IPS-15b (cell line): ENCODE data around the gene ZNF177.
A peak's percentile ranks its signal among the peaks of the same experiment; 100 is the strongest.

ENCODE experiments used
- H3K27me3 ChIP-seq: one replicate; pipeline ENCODE4 v1.6.1; 2013; ENCODE audit warnings: low read length; ENCODE audit not compliant: control insufficient read depth, insufficient read depth
- H3K36me3 ChIP-seq: one replicate; pipeline ENCODE4 v1.6.1; 2013; ENCODE audit warnings: low read length; ENCODE audit not compliant: control insufficient read depth, insufficient read depth
- H3K4me1 ChIP-seq: one replicate; pipeline ENCODE4 v1.6.1; 2013; ENCODE audit warnings: mild to moderate bottlenecking, low read length; ENCODE audit not compliant: control insufficient read depth, insufficient read depth
- H3K4me3 ChIP-seq: one replicate; pipeline ENCODE4 v1.5.1; 2013; ENCODE audit warnings: low read depth, low read length
- H3K9ac ChIP-seq: one replicate; pipeline ENCODE4 v1.6.1; 2013; ENCODE audit warnings: low read depth, mild to moderate bottlenecking, low read length
- H3K9me3 ChIP-seq: one replicate; pipeline ENCODE4 v1.6.1; 2013; ENCODE audit warnings: mild to moderate bottlenecking, low read length; ENCODE audit not compliant: control insufficient read depth, insufficient read depth

Gene ZNF177

DNA sequence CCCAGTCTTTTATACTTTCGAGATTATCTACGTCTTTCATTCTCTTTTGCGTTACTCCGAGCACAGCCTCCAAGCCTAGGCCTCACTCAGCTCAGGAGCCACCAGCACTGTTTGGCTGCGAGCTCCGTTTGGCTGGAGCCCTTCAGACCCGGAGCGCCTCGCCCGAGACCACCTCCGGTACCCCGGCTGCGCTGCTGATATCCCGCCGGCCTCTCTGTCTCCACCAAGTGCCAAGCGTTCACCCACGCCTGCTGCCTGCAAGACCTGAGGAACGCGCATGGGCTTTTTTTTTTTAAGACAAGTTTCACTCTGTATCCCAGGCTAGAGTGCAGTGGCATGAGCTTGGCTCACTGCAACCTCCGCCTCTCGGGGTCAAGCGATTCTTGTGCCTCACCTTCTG is 14.1 kb upstream of the ZNF177 start:
- Histone ChIP-seq H3K36me3 (no peaks in the 10 kb centered on the region), H3K4me1 (no peaks in the 10 kb centered on the region), H3K27me3 (no peaks in the 10 kb centered on the region), H3K9ac (no peak overlapping the region), H3K9me3 (peaks cover 24% of the 10 kb centered on the region), H3K4me3 (no peak overlapping the region)

DNA sequence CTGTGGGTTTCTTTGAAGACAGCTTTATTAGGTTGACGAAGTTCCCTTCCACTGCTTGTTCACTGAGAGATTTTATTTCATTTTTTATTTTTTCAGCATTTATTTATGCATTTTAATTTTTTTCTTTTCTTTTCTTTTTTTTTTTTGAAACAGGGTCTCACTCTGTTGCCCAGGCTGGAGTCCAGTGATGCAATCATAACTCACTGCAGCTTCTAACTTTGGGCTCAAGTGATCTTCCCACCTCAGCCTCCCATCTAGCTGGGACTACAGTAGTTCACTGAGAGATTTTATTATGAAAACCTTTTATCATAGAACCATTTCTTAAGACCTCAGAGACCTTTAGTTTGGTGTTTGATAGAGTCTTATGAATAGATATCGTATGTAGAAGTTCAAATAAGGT is 10.3 kb upstream of the ZNF177 start:
- Histone ChIP-seq H3K9ac (no peak overlapping the region), H3K4me1 (no peaks in the 10 kb centered on the region), H3K36me3 (no peaks in the 10 kb centered on the region), H3K9me3 (peaks cover 9% of the 10 kb centered on the region), H3K27me3 (no peaks in the 10 kb centered on the region), H3K4me3 (no peak overlapping the region)

DNA sequence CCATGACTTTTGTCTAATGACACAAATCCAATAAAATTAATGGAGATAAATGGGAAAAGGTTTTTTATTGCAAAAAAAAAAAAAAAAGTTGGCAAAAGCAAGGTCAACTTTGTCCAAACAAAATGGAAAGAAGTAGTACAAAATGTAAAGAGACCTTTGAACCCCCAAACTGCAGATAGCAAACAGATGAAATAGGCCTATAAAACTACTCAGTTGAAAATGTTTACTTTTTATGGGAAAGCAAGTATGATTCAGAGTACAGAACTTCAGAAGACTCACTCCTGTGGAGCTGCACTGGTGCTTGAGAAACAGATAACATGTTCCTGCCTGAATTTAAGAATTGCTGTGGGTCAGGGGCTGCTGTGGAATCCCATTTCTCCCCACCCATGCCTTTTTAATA is 9.8 kb upstream of the ZNF177 start:
- Histone ChIP-seq H3K27me3 (no peaks in the 10 kb centered on the region), H3K9me3 (peaks cover 12% of the 10 kb centered on the region), H3K9ac (no peak overlapping the region), H3K36me3 (no peaks in the 10 kb centered on the region), H3K4me1 (no peaks in the 10 kb centered on the region), H3K4me3 (no peak overlapping the region)

DNA sequence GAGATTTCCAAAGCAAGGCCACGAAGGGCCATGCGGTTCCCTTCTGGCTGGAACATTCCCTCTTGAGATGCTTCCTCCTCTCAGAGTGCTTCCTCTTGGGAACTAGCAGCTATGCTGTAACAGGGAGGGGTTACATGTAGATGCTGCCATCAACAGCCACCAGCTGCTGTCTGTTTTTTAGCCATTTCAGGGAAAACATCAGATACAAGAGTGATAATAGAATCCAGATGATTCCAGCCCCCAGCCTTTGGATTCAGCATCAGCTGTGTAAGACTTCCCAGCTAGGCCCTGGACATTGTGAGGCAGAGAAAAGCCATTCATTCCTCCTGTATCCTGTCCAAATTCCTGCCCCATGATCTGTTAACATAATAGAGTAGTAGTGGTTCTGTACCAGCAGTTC is 8.2 kb upstream of the ZNF177 start:
- H3K36me3 ChIP-seq: no peaks in the 10 kb centered on the region
- H3K9me3 ChIP-seq: peaks cover 16% of the 10 kb centered on the region
- no peaks in the 10 kb centered on the region for H3K4me1 ChIP-seq
- H3K27me3 ChIP-seq: no peaks in the 10 kb centered on the region
- H3K4me3 ChIP-seq: no peak overlapping the region
- no peak overlapping the region for H3K9ac ChIP-seq

DNA sequence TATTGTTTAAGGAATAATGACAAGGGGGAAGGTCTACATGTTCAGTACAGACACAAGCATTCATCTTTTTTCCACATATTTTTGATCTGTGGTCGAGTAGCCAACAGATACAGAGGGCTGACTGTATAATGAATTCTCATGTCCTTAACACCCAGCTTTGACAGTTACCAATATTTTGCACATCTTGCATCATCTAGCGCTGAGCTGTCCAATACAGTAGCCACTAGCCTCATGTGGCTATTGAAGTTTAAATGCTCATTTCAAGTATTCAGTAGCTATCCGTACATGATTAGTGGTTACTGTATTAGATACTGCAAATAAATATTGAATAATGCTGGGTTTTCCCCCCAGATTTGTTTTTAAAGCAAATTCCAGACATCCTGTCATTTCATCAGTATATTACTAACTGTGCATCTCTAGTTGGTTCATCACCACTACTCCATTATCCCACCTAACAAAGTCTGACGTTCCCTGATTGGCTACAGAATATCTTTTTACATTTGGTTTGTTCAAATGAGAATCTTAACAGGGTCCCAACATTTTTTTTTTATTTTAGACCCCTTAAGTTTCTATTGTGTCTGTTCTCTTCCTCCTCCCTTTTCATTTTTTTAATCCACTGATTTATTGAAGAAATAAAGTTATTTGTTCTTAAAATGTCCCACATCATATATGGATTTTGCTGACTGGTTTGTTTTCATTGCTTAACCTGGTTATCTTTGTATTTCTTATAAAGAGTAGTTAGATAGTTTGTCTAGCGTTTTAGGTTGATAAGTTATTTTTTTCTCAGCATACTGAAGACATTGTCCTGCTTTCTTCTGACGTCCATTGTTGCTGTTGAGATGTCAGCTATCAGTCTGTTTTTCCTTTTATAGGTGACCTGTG is 8.2 kb downstream of the ZNF177 start:
- no peaks in the 10 kb centered on the region for H3K4me1 ChIP-seq
- no peaks in the 10 kb centered on the region for H3K27me3 ChIP-seq
- H3K4me3 ChIP-seq: no peak overlapping the region
- H3K36me3 ChIP-seq: no peaks in the 10 kb centered on the region
- H3K9me3 ChIP-seq: peaks cover 4% of the 10 kb centered on the region
- no peak overlapping the region for H3K9ac ChIP-seq

DNA sequence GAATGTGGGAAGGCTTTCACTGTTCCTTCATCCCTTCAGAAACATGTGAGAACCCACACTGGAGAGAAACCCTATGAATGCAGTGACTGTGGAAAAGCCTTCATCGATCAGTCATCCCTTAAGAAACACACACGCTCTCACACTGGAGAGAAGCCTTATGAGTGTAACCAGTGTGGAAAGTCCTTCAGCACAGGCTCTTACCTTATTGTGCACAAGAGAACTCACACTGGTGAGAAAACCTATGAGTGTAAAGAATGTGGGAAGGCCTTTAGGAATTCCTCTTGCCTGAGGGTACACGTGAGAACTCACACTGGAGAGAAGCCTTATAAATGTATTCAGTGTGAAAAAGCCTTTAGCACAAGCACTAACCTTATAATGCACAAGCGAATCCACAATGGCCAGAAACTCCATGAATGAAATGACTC is 18.6 kb downstream of the ZNF177 start:
- Histone ChIP-seq H3K27me3 (no peaks in the 10 kb centered on the region), H3K4me1 (no peaks in the 10 kb centered on the region), H3K4me3 (no peak overlapping the region), H3K9me3 (peaks cover 57% of the 10 kb centered on the region), H3K9ac (no peak overlapping the region), H3K36me3 (peaks cover 8% of the 10 kb centered on the region)

DNA sequence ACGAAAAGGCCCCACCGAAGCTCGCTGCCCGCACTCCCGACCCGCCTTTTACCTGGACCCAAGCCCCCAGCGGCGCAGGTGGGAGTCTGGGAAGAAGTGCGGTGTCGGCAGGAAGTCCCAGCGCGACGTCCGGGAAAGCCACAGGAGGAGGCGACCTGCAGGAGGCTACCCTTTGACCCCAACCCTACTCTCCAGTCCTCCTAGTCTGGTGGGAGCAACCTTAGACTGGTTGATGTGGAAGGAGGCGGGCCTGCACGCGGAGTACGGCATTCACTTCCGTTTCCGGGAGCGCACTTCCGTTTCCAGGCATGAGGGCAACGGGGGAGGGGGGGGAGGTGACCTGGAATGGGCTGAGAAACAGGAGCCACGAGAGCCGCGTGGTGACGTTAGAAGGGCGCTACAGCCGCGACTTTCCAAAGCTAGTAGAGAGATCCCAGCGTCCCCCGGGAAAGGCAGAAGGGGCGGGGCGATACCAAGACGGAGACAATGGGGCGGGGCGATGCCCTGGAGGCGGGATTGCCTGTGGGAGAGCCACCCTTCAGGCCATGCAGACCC is 44.1 kb downstream of the ZNF177 start:
- H3K9me3 ChIP-seq: peaks cover 13% of the 10 kb centered on the region
- no peak overlapping the region for H3K9ac ChIP-seq
- H3K27me3 ChIP-seq: no peaks in the 10 kb centered on the region
- no peaks in the 10 kb centered on the region for H3K4me1 ChIP-seq
- peak overlapping the region; percentile 22 for H3K4me3 ChIP-seq
- no peaks in the 10 kb centered on the region for H3K36me3 ChIP-seq

DNA sequence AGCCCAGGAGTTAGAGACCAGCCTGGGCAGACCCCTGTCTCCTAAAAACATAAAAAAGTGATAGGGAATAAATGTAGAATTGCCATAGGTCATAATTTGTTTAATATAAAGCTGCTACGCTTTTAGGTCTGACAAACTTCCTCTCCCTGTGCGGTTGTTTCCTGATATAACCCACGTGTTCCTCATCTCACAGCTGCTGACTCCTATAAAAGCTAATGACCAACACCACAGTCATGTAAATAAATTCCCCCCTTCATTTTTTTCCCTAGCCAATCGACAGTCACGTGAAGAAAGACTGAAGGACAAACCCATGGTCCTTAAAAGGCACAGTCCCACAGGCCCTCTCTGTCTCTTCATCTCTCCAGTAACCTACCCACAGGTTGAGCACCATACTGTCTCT is 45.0 kb downstream of the ZNF177 start:
- Histone ChIP-seq H3K27me3 (no peaks in the 10 kb centered on the region), H3K9me3 (peaks cover 21% of the 10 kb centered on the region), H3K36me3 (peaks cover 4% of the 10 kb centered on the region), H3K4me3 (no peak overlapping the region), H3K4me1 (no peaks in the 10 kb centered on the region), H3K9ac (no peak overlapping the region)

DNA sequence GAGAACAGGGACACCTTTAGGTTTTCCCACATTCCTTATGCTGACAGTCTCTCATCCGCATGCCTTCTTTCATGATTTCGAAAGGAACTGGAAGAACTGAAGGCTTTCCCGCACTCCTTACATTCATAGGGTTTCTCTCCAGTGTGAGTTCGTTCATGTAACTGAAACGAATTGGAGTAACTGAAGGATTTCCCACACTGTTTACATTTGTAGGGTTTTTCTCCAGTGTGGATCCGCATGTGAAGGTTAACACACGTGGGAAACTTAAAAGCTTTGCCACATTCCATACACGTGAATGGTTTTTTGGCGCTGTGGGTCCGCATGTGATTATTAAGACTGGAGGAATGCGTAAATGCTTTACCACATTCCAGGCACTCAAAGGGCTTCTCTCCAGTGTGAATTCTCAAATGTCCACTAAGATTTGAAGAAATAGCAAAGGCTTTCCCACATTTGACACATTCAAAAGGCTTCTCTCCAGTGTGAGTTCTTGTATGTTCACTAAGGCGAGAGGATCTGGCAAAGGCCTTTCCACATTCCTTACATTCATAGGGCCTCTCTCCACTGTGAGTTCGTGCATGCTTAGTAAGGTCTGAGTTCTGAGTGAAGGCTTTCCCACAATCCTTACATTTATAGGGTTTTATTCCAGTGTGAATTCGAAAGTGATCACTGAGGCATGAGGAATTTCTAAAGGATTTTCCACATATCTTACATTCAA is 50.6 kb downstream of the ZNF177 start:
- H3K9ac ChIP-seq: no peak overlapping the region
- peaks cover 49% of the 10 kb centered on the region for H3K9me3 ChIP-seq
- no peaks in the 10 kb centered on the region for H3K27me3 ChIP-seq
- H3K4me3 ChIP-seq: no peak overlapping the region
- H3K36me3 ChIP-seq: peaks cover 42% of the 10 kb centered on the region
- H3K4me1 ChIP-seq: no peaks in the 10 kb centered on the region

DNA sequence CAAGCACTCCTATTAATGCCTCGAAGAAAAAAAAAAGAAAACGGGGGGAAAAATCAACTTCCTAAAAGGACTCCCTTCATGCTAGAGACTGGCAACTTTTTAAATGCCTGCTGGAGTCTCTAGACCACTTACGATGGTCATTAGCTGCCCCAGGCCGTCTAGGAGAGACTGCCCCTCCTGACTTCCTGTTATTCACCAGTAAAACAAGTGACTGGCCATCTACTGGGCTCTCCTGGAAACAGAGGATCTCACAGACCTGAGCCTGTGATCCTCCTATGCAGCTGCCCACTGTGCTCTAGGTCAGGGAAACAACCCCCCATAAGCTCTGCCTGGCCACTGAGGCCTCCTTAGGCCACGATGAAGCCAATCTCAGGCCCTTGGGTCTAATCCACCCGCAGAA is 65.1 kb downstream of the ZNF177 start:
- no peaks in the 10 kb centered on the region for H3K27me3 ChIP-seq
- no peak overlapping the region for H3K4me3 ChIP-seq
- H3K4me1 ChIP-seq: no peaks in the 10 kb centered on the region
- H3K9ac ChIP-seq: no peak overlapping the region
- H3K36me3 ChIP-seq: peaks cover 12% of the 10 kb centered on the region
- no peaks in the 10 kb centered on the region for H3K9me3 ChIP-seq

DNA sequence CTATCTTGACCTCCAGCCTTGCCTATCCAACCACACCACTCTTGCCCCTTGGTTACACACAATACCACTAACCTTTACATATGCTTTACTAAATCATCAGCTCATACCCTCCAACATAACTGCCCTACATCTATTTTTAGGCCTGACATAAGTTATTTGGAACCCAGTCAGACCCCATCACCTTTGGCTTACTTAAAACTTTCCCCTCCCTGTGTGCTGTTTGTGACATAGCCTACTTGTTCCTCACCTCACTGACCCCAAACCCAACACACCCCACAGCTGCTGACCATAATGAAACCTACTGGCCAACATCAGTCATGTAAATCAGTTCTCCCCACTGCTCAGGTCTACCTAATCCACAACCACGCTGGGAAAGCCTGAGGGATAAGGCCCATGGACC is 67.6 kb downstream of the ZNF177 start:
- H3K4me3 ChIP-seq: no peak overlapping the region
- no peaks in the 10 kb centered on the region for H3K4me1 ChIP-seq
- no peaks in the 10 kb centered on the region for H3K27me3 ChIP-seq
- no peak overlapping the region for H3K9ac ChIP-seq
- H3K9me3 ChIP-seq: no peaks in the 10 kb centered on the region
- H3K36me3 ChIP-seq: peaks cover 6% of the 10 kb centered on the region

DNA sequence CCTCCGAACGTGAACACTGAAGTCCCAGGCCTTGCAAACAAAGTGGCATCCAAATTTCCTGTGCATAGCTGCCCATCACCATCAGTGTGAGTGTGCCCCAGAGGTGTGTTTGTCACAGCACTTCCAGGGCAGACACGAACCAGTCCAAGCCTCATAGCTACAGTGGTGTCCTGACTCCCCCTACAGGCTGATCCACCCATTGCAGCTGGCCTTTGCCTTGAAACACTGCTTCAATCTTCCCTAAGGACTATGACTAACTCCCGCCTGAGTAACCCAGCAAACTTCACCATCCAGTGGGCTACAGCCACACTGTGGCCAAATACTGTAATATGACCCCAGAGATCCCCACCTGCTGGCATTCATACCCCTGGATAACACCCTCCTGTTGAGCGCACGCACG is 68.7 kb downstream of the ZNF177 start:
- Histone ChIP-seq H3K4me3 (no peak overlapping the region), H3K9me3 (no peaks in the 10 kb centered on the region), H3K4me1 (no peaks in the 10 kb centered on the region), H3K27me3 (no peaks in the 10 kb centered on the region), H3K36me3 (peaks cover 6% of the 10 kb centered on the region), H3K9ac (no peak overlapping the region)
